Measurements from ENCODE around the gene MTCL1.

Gene MTCL1

DNA sequence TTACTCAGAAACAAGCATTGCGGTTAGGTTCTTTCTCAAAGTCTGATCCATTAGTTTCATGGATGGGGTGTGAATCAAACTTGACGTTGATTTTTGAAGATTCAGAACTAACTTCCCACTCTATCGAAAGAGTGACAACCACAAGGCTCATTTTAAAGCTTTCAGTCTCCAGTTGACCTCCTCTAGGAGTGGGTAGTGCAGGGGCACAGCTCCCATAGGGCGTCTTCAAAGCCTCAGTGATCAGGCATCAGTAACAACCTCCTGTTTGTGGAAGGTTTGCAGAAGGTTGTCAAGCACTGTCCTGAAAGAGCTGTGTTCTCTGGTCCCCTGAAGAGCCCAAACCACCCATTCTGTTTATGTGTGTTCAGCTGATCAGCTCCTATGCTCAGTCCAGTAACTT, 10.2 kb downstream of the MTCL1 start:
- DNase-seq, result no peak

DNA sequence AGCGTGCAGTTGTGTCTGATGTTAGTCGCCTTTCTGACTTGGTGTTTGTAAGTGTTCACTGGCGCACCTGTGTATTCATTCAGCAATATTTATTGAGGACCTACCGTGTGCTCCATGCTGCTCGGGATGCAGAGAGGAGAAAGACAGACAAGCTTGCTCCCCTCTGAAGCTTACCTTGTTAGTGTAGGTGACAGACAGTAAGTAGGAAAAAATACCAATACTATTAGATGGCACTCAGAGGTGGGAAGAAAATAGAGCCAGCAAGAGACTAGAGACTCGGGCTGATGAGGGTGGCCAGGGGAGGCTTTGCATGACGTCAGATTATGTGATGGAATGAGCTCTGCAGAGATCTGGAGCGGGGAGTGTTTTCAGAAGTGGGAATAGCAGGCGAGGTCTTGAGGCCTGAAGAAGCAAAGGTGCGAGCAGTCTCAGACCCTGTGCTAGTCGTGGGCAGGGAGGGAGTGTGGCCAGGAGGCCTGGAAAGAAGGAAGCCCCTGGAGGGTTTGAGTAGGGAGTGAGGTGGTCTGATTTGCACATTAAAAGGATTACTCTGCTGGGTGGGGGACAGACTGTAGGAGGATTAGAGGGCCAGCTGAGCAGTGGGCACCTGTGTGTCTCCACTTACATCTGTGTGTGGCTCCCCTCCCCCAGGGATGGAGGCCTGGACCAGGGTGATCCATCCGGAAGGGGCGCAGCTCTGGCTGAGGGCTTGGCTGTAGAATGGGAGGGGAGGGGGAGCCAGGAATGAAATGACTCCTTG, 11.8 kb downstream of the MTCL1 start:
- DNase-seq, result no peak

DNA sequence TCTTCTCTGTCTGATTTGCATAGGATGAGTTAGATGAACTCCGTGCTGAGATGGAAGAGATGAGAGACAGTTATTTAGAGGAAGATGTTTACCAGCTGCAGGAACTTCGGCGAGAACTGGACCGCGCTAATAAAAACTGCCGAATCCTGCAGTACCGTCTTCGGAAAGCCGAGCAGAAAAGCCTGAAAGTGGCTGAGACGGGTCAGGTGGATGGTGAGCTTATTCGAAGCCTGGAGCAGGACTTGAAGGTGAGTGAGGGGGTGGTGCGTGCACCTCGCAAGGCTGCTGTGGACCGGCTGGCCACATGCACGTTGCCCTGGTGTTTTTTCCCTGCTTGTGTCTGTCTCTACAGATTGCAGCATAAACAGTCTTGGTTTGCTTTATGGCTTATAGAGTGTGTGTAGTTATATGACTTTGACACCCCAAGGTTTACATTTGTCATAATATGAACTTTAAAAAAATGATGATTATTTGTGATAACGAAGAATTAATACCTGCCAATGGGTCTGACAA, 13.1 kb downstream of the MTCL1 start:
- DNase-seq, result no peak

DNA sequence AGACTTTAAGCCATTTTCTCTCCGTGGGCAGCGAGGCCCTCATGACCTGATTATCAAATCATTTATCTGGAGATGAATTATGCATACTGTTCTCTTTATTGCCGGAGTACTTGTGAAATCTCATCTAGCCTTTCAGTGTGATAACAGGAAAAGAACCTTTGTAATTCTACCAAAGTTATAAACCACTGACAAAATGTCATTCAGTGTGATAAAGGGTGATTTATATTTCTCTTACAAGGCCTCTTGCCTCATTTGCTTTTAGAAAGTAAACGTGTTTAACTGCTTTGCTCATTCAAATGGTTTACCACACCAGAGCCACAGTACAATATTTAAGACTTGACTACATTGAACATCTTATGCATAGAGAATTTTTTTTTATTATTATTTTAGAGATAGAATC, 13.8 kb downstream of the MTCL1 start:
- DNase-seq, result peak; percentile 45

DNA sequence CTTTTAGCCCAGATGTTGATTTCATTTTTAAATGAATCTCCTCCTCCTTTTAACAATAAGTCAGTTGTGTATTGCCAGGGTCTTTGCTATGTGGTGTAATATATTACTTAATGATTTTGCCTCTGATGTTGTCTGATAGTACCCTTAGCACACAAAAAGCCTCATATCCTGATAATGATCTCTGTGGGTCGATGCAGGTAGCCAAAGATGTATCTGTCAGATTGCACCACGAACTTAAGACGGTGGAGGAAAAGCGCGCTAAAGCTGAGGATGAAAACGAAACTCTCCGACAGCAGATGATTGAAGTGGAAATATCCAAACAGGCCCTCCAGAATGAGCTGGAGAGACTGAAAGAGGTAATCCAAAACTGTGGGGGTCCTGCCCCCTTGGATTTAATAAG, 14.8 kb downstream of the MTCL1 start:
- peak; percentile 15 for DNase-seq

DNA sequence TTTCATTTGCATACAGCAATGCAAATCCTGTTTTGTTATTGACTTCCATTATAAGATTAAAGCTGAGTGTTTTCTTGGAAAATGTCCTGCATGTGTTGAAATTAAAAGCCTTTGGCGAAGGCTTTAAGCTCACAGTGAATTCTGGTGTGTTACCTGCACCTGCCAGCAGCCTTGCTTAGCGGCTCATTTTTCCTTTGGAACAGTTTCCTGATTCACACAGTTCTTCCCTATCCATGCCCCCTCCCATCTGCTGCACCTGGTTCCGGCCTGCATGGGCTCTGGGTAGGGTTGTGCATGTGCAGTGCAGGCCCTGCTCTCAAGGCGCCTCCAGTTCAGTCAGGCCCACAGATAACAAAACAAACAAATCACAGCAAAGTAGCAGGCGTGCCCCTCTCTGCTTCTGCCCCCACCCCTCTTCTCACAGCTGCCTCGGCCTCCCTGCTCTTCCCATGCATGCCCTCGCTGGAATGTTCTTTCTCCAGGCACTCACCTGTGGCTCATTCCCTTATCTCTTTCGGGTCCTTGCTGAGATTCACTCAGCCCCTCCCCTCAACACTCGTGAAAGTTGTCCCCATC, 15.8 kb downstream of the MTCL1 start:
- DNase-seq, result no peak

DNA sequence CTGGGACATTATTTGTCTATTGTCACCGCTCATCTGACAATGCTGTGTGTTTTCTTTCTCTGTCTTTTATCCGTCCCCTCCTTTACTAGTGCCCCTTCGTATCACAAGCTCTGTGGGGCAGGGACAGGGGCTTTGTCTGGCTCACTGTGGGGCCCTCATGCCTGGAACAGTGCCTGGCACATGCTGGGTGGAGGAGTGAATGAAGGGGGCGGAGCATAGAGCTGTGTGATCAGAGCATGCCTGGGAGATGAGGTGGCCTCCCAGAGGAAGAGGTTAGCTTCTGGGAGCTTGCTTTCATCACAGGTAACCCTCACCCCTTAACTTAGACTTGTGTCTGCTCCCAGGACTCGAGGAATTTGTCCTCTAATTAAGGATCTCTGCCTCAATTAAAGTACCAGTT, 16.4 kb downstream of the MTCL1 start:
- no peak for DNase-seq

DNA sequence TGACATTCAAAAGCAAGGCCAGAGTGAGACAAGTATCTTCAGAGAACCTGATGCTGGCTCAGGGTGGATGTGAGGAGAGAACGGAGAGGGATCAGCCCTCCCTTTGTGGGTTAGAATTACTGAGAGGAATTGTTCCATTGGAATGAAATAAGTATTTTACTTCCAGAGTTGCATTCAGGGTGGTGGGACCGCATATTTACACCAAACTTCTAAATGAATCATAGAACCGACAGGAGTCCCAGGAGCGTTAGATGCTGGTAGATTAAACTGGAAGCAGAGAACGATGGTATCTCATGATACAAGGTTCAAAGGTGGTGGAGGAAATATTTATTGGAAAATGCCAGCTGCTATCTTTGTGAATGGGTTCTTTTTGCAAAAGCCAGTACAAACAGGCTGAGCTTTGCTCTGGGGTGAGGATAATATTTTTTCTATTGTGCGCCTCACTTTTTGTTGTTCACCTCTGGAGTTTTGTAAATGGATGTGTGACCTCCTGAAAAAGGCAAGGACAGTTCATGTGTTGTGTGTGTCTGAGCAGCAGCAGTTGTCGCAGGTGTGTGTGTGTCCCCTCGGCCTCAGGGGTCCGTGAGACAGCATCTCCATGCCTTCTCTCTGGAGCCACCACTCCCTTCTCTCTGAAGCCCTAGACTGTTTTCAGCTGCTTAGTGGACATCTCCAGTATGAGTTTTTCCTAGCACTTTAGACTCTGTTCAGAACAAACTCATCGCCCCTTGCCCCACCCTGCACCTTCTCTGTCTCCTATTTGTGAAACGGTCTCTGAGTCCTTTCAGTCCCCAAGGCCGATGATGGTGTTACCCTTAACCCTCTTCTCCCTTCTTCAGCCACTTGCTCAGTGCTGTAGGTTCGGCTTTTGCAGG, 17.8 kb downstream of the MTCL1 start:
- no peak for DNase-seq

DNA sequence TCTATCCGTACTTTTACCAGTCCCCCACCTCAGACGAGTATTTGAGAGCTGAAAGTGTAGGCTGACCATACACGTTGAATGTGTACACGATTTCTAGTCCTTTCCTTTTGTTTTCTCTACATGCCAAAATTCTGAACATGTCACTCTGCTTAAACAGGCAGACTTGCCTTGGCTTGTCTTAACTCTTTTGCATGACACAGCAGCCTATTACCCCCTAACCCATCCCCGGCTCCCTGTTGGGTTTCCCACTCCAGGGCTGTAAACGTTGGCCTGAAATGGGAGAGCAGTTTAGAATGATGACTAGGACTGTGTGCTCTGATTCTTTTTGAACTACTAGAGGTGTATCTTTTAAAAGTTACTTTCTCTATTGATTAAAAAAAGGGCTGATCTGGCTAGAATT, 19.1 kb downstream of the MTCL1 start:
- DNase-seq, result no peak

DNA sequence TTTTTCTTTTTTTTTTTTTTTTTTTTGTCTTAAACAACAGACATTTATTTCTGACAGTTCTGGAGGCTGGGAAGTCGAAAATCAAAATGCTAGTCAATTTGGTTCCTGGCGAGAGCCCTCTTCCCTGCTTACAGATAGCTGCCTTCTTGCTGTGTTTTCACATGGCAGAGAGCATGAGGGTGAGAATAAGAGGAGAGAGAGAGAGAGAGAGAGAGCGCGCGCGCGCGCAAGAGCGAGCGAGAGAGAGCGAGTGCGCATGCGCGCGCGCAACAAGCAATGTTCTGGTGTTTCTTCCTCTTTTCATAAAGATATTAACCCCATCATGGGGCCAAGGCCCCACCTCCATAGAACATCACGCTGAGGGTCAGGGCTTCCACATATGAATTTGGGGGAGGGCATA, 20.9 kb downstream of the MTCL1 start:
- DNase-seq, result peak; percentile 38

DNA sequence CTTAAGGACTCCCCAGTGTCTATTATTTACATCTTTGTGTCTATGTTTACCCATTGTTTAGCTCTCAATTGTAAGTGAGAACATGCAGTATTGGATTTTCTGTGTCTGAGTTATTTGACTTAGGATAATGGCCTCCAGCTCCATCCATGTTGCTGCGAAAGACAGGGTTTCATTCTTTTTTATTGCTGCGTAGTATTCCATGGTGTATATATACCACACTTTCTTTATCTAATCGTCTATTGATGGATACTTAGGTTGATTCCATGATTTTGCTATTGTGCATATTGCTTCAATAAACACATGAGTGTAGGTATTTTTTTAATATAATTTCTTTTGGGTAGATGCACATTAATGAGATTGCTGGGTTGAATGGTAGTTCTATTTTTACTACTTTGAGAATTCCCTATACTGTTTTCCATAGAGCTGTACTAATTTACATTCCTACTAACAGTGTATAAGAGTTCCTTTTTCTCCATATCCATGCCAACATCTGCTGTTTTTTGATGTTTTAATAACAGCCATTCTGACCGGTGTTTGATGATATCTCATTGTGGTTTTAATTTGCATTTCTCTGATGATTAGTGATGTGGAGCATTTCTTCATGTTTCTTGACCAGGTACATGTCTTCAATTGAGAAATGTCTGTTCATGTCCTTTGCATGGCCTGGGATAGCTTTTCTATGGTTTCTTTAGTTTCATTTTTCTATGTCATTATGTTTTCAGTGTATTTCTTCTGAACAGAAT, 21.8 kb downstream of the MTCL1 start:
- peak; percentile 48 for DNase-seq

DNA sequence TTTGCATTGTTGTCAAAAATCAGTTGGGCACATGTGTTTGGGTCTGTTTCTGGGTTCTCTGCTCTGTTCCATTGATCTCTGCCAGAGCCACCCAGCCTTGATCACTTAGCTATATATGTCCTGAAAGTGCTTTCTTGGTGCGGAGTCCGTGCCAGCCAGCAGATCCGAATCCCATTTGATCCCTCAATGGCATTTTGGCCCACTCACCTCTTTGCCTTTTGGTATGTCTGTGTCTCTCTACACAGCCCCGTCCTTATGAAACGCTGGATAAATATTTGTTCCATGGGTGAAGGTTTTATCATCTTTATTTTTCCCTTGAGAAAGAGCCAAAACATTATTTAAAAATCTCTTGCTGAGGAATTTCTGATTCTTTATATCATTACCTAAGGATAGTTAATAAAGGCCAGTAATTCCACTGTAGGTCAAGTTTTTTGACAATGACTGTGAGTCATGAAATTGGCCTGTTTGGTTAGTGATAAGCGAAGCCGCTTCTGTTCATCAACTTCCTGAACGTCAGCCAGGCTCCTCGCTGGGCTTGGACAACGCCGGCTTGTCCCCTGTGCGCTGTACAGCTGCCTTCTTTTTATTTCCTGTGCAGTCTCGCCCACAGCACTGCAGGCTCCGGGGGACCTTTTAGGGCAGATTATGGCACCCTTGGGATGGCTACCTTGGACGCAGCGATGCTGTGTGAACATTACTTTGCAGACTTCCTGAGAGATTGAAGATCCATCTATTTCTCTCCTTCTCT, 24.9 kb downstream of the MTCL1 start:
- peak; percentile 95 for DNase-seq

DNA sequence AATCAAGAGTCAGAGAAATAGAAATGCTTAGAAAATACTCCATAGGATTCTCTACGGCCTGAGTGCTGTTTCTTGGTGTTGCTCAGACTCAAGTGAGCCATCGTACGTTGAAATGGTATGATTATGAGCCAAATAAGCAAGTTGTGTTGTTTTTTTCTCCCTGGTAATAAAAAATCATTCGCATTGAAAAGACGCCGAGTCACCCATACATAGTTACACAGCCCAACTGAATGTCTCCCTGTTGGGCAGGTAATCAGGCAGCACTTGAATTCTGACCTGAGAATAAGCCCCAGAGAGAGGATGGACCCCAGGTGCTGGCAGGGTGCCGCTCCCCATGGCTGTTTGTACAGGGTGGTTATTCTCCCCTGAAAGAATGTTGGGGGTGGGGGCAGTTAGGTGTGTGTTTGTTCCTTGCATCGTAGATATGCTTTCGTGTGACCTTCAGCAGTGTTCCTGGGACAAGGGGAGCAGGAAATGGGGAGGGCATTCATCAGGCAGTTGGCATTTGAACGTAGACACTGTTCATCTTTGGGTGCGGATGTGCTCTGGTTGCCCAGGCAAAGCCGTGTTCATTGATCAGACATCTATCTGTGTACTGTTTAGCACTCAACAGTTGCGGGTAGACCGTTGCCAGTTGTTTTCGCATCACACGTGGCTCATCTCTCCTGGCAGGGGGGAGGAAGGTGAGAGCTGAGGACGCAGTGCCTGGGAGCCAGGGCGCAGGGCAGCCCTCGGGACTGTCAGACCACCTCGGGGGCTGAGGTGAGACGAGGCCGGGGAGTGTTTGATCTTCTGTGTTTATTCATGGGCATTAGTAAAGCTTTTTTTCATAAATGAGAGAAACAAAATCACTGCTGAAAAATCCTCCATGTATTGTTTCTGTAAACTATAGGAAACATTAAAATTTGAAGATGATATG, 27.3 kb downstream of the MTCL1 start:
- DNase-seq, result no peak

DNA sequence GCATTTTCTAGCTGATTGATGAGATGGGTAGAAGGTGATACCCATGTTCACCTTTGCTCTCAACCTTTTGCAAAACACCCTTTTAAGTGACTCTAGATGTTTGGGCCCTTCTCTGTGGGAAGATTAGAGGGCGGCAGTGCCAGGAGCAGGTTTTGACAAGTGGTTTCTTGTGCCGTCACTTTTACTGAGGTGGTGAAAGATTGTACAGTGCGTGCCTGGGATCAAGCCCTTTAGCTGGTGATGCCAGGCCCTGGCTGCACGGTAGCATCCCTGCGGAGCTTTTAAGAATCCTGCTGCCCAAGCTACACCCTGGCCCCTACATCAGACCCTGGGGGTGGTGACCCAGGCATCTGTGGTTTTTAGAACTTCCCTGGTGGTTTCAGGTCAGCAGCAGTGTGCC, 29.1 kb downstream of the MTCL1 start:
- no peak for DNase-seq

DNA sequence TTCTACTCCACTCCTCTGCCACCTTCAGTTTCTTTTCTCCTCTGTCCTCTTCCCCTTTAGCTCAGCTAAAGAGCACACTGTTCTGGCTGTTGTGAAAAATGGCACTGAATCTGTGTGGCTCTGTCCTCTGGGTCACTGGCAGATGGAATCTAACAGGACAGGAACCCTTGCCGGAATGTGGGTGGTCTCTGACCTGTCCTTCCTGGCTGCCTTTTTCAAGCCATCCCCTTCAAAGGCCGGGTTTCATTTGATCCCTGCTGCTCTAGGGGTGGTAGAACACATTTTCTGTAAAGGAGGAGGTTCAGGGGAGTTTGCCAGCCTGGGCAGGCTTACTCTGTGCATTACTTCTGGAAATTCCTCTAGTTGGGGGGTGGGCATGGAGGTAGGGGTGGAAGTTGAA, 29.9 kb downstream of the MTCL1 start:
- DNase-seq, result no peak

DNA sequence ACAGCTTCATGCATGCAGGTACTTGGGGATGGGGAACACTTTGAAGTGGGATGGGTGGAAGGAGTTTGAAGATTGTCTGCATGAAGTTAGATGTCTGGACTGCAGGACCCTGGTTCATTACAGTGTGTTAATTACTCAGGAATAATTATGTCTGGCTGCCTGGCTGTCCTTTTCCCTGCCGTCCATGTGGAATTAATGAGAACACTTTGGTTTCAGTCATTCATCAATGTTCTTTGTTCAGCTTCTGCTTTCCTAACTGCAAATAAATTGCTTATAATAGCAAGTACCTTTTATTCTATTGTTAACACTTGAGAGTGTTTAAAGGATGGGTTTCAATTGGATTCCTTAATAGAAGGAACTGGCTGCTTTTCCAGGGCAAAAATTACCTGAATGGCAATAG, 35.8 kb downstream of the MTCL1 start:
- no peak for DNase-seq

DNA sequence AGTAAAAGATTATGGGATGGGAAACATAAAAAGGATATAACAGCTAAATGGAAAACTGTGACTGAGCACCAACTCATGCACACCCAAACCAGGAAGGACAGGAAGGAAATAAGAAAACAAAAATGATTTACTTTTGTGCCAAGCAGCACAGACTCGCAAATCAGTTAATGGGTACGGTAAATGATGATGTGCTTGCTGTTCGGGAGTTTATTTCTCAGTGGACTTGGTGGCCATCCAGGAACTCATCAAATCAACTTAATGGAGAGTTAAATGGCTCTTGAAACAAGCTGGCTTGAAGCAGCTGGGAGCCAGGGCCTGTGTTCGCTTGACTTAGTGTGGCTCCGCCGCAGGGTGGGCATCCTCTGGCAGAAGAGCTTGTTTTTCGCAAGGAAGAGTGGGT, 36.2 kb downstream of the MTCL1 start:
- no peak for DNase-seq

DNA sequence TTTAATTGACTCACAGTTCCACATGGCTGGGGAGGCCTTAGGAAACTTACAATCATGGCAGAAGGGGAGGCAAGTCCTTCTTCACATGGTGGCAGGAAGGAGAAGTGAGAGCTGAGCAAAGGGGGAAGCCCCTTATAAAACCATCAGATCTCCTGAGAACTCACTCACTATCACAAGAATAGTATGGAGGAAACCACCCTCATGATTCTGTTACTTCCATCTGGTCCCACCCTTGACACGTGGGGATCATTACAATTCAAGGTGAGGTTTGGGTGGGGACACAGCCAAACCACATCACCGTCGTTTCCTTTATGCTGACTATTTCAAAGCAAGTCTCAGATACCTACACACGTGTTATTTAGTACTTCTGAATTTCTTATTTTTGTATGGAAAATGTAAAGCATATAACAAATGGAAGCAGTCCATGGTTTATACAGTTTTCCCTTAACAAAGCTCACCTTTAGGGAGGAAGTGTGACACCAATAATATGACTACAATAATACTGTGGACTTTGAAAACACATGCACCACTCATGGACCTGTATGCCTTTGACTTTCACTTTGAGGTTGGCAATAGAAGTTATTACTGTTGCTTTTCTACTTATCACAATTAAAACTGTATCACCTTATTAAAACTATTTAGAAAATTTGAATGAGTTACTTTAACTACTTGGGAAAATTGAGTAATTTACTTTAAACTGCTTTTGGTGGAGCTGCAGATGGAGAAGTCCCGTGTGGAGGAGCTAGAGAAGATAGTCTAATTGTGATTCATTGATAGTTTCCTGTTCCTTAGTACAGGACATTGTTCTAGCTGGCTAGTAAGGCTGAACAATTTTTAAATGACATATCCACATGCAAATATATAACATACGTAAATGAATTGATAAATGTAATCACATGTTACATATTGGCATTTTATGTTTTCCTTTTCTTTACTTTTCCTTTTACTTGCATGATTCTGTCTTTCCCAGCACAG, 37.3 kb downstream of the MTCL1 start:
- DNase-seq, result no peak

DNA sequence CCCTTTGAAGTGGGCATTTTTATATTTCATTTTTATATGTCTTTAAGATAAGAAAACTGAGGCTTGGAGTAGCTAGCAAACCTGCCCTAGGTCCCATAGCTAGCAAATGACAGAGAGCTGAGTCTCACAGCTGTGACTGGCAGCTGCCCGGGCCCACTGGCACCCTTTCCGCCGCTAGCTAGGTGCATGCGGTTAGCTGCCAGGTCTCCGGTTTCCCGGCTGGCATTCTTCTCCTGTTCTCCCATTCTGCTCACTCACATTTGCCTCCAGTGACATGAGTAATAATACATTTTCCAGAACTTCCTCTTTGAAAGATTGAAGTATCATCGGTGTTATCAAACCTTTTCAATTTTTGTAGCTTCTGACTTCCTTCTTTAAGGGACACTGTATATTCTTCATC, 38.7 kb downstream of the MTCL1 start:
- DNase-seq, result no peak

DNA sequence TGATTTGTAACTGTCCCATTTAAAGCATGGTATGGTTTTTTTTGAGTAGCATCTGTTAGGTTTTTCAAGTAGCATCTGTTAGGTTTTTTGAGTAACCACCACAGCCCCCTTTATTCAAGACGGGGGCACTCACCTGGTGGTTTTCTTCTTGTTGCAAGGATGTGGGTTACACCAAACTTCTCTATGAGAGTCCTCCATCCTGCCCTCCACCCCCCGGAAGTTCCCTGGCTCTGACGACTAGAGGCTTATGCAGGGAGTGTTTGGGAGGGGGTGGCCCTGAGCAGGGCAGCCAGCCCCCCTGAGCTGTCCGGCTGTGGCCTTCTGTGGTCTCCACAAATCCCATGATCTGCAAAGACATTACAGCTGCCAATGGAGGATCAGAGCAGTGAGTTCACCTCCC, 39.3 kb downstream of the MTCL1 start:
- DNase-seq, result no peak

Data from hematopoietic multipotent progenitor cell treated with erythropoietin and hydrocortisone succinate and interleukin-3 and kit ligand, for 6 days (in vitro differentiated cells).